CD4-positive, alpha-beta T cell treated with Interleukin-10 for 1 hour (primary cell): ENCODE measurements around the gene TXN2.
A peak's percentile ranks its signal among the peaks of the same experiment; 100 is the strongest.

Experiments
- DNase-seq: peaks from one replicate; pipeline ENCODE4 v3.0.0-alpha.2; 2020

Gene TXN2

DNA sequence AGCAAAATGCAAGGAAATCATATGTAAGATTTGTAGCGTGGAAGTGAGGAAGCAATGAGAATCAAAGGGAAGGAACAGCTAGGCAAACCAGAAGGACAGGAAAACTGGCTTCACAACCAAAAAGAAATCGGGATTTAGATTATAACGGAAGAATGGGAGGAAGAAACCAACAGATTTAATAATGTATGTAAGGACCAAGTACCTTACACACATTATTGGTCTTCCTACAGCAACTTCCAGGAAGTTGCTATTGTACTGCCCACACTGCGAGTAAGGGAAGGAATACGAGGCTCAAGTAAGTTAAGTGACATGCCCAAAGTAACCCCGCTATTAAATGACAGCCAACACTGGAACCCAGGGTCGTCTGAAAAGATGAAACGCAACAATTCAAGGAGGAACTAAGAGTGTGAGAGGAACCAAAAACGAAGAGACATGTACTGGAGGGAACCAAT is 473 bp downstream of the TXN2 start:
- DNase-seq: no peak

GRCh38 chr22:36478966-36479365 is 2.5 kb downstream of the TXN2 start:
- no peak for DNase-seq

- no peak for DNase-seq
Observed at GRCh38 chr22:36475341-36475740, 6.1 kb downstream of the TXN2 start.

DNA sequence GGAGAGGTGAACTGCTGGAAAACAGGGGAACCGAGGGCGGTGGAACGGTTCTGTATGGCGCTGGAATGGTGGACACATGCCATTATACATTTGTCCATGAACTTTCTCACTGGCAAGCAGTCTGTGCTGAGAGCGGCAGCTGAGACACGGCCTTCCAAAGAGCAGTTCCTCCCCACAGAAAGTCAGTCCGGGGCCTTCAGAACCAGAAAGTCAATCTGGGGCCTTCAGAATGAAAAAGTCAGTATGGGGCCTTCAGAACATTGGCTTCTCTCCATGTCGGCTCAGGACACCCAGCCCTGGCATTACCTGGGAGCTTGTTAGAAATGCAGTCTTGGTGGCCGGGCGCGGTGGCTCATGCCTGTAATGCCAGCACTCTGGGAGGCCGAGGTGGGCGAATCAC is 8.8 kb downstream of the TXN2 start:
- no peak for DNase-seq

DNA sequence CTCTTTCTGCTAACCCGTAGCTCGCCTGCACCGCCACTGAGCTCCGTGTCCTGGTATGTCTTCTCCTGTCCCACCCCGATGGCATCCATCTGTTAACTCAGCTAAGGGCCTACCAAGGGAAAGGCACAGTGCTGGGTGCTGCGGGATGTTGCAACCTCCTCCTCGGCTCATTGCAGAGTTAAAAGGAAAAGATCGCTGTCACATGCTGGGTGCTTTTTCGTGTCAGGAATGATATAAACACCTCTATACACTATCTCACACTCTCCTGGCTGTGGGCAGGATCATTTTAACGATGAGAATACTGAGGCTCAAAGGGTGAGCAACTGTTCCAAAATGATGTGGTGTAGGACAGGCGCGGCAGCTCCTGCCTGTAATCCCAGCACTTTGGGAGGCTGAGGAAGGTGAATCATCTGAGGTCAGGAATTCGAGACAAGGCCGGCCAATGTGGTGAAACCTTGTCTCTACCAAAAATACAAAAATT is 10.1 kb downstream of the TXN2 start:
- DNase-seq: no peak

GRCh38 chr22:36470994-36471331 is 10.5 kb downstream of the TXN2 start:
- no peak for DNase-seq

DNA sequence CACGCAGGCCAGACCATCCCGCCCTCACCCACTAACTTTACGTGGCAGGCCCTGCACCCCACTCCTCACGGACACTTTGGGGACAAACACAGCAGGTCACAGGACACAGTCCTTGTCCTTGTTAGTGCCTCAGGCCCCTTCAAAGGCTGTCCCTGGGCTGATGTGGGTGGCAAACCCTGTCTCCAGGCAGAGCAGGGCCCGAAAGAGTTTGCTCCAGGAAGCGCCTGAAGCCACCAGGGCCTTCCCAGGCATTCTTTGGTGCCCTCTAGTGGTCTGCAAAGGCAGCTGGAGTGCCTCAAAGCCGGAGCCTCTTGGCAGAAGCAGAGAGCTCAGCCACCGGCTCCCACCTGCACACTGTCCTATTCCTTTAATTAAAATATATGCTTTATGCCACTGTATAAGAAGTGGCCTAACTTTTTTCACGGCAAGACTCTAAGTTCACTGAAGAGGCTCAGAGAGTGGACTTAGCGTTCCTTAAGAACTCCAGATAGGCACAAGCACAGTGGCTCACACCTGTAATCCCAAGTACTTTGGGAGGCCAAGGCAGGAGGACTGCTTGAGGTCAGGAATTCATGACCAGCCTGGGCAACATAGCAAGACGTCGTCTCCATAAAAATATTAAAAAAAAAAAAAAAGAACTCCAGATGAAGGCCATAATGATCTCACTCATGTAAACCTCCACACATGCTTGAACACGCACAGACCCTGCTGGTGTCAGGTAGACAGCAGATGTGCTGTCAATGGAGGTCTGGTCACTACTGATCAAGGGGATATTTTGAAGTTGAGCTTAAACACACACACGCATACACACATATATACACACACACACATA is 11.1 kb downstream of the TXN2 start:
- peak; percentile 91 for DNase-seq

DNA sequence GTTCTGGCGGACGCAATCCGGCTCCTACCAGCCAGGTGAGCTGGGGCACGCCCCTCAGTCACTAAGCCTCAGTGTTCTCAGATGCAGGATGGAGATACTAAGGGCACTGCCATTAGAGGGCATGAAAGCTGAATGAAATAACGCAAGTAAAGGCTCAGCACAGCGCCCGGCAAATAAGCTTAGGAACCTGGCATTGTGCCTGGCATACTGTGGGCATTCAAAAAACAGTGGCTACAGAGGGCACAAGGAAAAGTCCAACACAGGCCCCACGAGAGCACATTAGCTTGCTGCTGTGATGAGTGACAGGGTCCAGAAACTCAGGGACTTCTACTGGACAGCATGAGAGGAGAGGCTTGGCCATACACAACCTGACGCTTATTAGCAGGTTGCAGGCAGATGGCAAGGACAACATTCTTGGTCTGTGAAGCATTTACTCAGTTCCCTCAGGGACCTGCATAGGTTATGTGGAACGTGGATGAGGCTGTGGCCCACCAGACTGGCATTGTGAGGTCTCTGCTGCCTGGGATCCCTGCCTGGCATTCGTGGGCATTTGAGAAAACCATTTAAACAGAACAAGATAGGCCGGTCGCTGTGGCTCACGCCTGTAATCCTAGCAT is 12.2 kb downstream of the TXN2 start:
- no peak for DNase-seq

DNA sequence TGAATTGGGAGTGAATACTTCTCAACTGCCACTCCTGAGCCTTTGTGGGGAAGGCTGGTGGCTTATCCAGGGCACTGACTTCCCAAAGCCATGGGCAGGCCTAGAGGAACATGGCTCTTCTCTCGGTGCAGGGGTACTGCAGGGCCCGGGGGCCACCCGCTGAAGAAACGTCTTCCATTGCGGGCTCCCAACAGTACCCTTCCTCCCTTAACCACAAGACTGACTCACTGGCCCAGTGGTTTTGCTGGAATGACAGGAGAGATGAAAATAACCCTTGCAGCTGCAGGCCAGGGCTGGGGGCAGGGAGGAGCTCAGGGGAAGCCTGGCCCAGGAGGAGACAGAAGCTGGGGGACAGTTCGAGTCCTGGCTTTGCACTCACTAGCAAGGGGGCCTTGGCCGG is 13.5 kb downstream of the TXN2 start:
- DNase-seq: no peak

- DNase-seq: no peak
Observed at GRCh38 chr22:36467042-36467810, 14.2 kb downstream of the TXN2 start.

DNA sequence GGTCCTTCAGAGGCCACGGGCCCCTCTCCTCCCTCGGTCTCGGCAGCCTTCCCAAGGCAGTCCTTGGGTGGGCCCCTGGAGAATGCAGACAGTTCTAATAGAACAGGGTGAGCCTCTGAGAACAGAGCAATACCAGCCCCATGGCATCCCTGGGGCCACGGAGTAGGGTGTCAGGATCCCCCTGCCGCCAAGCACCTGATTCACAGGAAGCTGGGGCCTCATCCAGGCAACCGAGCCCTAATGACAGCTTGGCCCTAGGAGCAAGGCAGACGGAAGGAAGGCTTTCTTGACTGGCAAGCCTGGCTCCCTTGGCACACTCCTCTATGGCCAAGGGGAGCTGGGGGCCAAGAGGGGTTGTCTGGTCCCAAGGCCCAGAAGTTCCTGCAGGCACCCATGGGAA is 15.2 kb downstream of the TXN2 start:
- no peak for DNase-seq

- DNase-seq: no peak
Observed at GRCh38 chr22:36465232-36466021, 16.0 kb downstream of the TXN2 start.

DNA sequence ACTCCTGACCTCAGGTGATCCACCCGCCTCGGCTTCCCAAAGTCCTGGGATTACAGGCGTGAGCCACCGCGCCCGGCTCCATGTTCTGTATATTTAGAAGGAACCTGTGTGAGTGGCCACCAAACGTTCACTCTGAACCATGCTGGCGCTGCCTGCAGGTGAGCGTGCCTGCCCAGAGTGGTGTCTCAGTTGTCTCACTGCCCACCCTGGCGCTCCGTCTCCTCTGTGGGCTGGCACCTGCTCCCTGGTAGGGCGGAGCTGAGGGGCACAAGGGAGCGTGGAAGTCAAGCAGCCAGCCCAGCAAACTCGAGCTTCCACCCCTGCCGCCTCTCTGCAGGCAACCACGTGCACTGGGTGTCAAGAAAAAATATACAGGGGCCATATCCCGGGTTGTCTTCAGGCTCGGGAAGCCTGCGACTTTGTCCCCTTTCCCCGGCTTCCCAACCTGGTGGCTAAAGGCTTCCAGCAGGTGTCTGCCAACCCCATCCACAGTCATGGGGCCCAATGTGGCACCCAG is 16.7 kb downstream of the TXN2 start:
- no peak for DNase-seq

- no peak for DNase-seq
Observed at GRCh38 chr22:36463783-36464184, 17.7 kb downstream of the TXN2 start.

GRCh38 chr22:36461665-36462649 is 19.5 kb downstream of the TXN2 start:
- no peak for DNase-seq

GRCh38 chr22:36460202-36460601 is 21.2 kb downstream of the TXN2 start:
- no peak for DNase-seq

DNA sequence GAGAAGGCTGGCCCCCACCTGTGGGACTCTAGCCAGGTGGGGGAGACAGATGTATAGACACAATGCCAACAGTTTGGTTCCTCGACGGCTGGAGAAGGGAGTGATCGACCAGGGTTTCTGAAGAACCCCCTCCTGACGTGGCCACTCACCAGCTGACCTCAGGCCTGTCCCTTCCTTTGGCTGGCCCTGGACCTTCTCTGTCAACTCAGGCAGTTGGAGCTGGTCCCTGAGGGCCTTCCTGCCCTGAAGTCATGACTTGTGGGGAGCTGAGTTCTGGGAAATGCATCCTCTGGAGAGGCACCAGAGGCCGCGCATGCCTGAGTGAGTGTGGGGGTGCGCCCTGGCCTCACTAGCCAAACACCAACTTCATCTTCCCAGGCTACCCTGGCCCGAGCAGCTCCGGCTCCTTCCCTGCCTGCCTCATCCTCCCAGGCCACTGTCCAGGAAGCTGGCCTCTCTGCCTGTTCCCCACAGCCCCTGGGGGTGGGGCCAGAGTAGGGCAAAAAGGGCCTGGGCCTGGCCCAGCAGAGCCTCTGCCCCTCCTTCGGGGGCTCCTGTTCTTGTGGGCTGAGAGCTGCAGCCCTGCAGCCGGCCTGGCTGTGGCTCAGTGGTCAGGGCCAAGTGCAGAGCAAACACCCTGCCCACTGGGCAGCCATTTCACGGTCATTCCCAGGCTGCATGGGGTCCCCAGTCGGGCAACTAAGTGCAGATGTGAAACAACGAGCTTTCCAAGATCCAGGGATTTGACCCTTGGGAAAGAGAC is 23.6 kb downstream of the TXN2 start:
- DNase-seq: no peak

GRCh38 chr22:36456464-36456845 is 25.0 kb downstream of the TXN2 start:
- DNase-seq: no peak

GRCh38 chr22:36455571-36456463 is 25.6 kb downstream of the TXN2 start:
- no peak for DNase-seq
